GM23338 (cell line): ENCODE measurements around the gene OCA2. TPM values are rescaled to one million over a fixed set of nuclear protein-coding genes. Genes with fewer than 3 reads are reported as not detected.

ENCODE experiments used
- ATAC-seq: fragments of 200-7000 bp; cut with Tn5 transposase; 3 replicates; pipeline ENCODE4 v1.9.1; 2020
- DNase-seq: peaks from one replicate; pipeline ENCODE4 v3.0.0-alpha.2; 2015; ENCODE audit warnings: low spot score
- H2AFZ ChIP-seq: fragments of 200-600 bp; sonication (generic); 2 replicates; pipeline ENCODE4 v1.8.0; 2016; ENCODE audit warnings: antibody characterized with exemption, mild to moderate bottlenecking, moderate library complexity
- H3F3A ChIP-seq: fragments of 200-600 bp; sonication (generic); replicated peaks from 2 replicates; pipeline ENCODE4 v1.8.0; 2017; ENCODE audit warnings: antibody characterized with exemption, mixed run types, low read depth
- H3K27ac ChIP-seq: fragments of 200-600 bp; sonication (generic); 2 replicates; pipeline ENCODE4 v1.6.1; 2016; ENCODE audit warnings: low read depth
- H3K27me3 ChIP-seq: fragments of 200-600 bp; sonication (generic); 2 replicates; pipeline ENCODE4 v1.8.0; 2016; ENCODE audit warnings: mild to moderate bottlenecking, mixed run types, moderate library complexity; ENCODE audit not compliant: insufficient read depth
- H3K36me3 ChIP-seq: fragments of 200-600 bp; sonication (generic); 2 replicates; pipeline ENCODE4 v1.8.0; 2016; ENCODE audit warnings: mild to moderate bottlenecking; ENCODE audit not compliant: insufficient read depth
- H3K4me1 ChIP-seq: fragments of 200-600 bp; sonication (generic); 2 replicates; pipeline ENCODE4 v1.8.0; 2016; ENCODE audit warnings: mild to moderate bottlenecking, moderate library complexity; ENCODE audit not compliant: insufficient read depth
- H3K4me2 ChIP-seq: fragments of 200-600 bp; sonication (generic); 2 replicates; pipeline ENCODE4 v1.7.1; 2017; ENCODE audit warnings: mixed run types
- H3K4me3 ChIP-seq: fragments of 200-600 bp; sonication (generic); 2 replicates; pipeline ENCODE4 v1.6.1; 2016; ENCODE audit warnings: mixed run types
- H3K79me2 ChIP-seq: fragments of 200-600 bp; sonication (generic); replicated peaks from 2 replicates; pipeline ENCODE4 v1.8.0; 2017; ENCODE audit warnings: mild to moderate bottlenecking; ENCODE audit not compliant: insufficient read depth
- H3K9me2 ChIP-seq: fragments of 200-600 bp; sonication (generic); 2 replicates; pipeline ENCODE4 v1.8.0; 2017; ENCODE audit not compliant: insufficient read depth
- H4K20me1 ChIP-seq: fragments of 200-600 bp; sonication (generic); replicated peaks from 2 replicates; pipeline ENCODE4 v1.8.0; 2017; ENCODE audit warnings: mild to moderate bottlenecking; ENCODE audit not compliant: insufficient read depth
- H3K27ac Mint-ChIP-seq: 2 replicates; pipeline ENCODE4 v1.8.0; 2020; ENCODE audit warnings: inconsistent platforms, mild to moderate bottlenecking, moderate library complexity, mixed read lengths
- H3K27me3 Mint-ChIP-seq: 3 replicates; pipeline ENCODE4 v1.8.0; 2022; ENCODE audit warnings: low read depth, mild to moderate bottlenecking, moderate library complexity, mixed read lengths, inconsistent platforms; ENCODE audit not compliant: insufficient read depth, poor library complexity
- H3K36me3 Mint-ChIP-seq: 3 replicates; pipeline ENCODE4 v1.8.0; 2021; ENCODE audit warnings: low read depth, mild to moderate bottlenecking, inconsistent platforms, moderate library complexity, mixed read lengths
- H3K4me1 Mint-ChIP-seq: 3 replicates; pipeline ENCODE4 v1.8.0; 2020; ENCODE audit warnings: mild to moderate bottlenecking, inconsistent platforms, mixed read lengths
- H3K4me3 Mint-ChIP-seq: 3 replicates; pipeline ENCODE4 v1.8.0; 2021; ENCODE audit warnings: moderate library complexity, mild to moderate bottlenecking, inconsistent platforms, mixed read lengths
- H3K9me3 Mint-ChIP-seq: 3 replicates; pipeline ENCODE4 v1.8.0; 2020; ENCODE audit warnings: moderate library complexity, mild to moderate bottlenecking, inconsistent platforms, mixed read lengths
- CREB1 ChIP-seq: fragments of 250-450 bp; sonication (Bioruptor Pico); IDR thresholded peaks from 2 replicates; pipeline ENCODE4 v1.5.0; 2020; ENCODE audit warnings: low read depth, mild to moderate bottlenecking, moderate library complexity
- ETS1 ChIP-seq: IDR thresholded peaks from 2 replicates; pipeline ENCODE4 v1.6.1; 2016; ENCODE audit warnings: antibody characterized with exemption
- EZH2 ChIP-seq: fragments of 200-600 bp; sonication (generic); IDR thresholded peaks from one replicate; pipeline ENCODE4 v1.8.0; 2017; ENCODE audit warnings: antibody characterized with exemption, mild to moderate bottlenecking, low read depth; ENCODE audit not compliant: unreplicated experiment
- EZH2phosphoT487 ChIP-seq: fragments of 200-600 bp; sonication (generic); IDR thresholded peaks from one replicate; pipeline ENCODE4 v1.8.1; 2018; ENCODE audit warnings: antibody characterized with exemption; ENCODE audit not compliant: unreplicated experiment
- JUNB ChIP-seq: IDR thresholded peaks from one replicate; pipeline ENCODE4 v1.6.1; 2016; ENCODE audit warnings: antibody characterized with exemption; ENCODE audit not compliant: unreplicated experiment
- NANOG ChIP-seq: IDR thresholded peaks from 2 replicates; pipeline ENCODE4 v1.6.1; 2016; ENCODE audit warnings: antibody characterized with exemption, borderline replicate concordance
- POLR2AphosphoS5 ChIP-seq: IDR thresholded peaks from 2 replicates; pipeline ENCODE4 v1.6.1; 2016; ENCODE audit warnings: antibody characterized with exemption, low read depth
- REST ChIP-seq: IDR thresholded peaks from one replicate; pipeline ENCODE4 v1.6.1; 2018; ENCODE audit warnings: antibody characterized with exemption; ENCODE audit not compliant: unreplicated experiment
- STAT1 ChIP-seq: IDR thresholded peaks from one replicate; pipeline ENCODE4 v1.6.1; 2016; ENCODE audit warnings: antibody characterized with exemption; ENCODE audit not compliant: unreplicated experiment
- polyA plus RNA-seq: library from polyadenylated mRNA; unstranded; fragments of >200 nt; fragmentation: Nextera tagmentation; extraction: Ambion mirVana; gene quantifications from 2 replicates; pipeline ENCODE4 v1.2.1, GENCODE V29; 2016
- total RNA-seq: library from RNA; depleted of rRNA; stranded (reverse); fragments of >200 nt; shearing (Covaris generic); gene quantifications from 2 replicates; pipeline ENCODE4 v1.2.3, GENCODE V29; 2014
- TF ChIP-seq, protein P1 (sequence below): fragments of 250-450 bp; sonication (Bioruptor Pico); IDR thresholded peaks from 2 replicates; pipeline ENCODE4 v1.5.0; 2020; ENCODE audit warnings: mild to moderate bottlenecking, moderate library complexity

The OCA2 gene
- total and polyA plus RNA-seq, 2 experiments from 2014 or later: 0.40 to 0.69 TPM

DNA sequence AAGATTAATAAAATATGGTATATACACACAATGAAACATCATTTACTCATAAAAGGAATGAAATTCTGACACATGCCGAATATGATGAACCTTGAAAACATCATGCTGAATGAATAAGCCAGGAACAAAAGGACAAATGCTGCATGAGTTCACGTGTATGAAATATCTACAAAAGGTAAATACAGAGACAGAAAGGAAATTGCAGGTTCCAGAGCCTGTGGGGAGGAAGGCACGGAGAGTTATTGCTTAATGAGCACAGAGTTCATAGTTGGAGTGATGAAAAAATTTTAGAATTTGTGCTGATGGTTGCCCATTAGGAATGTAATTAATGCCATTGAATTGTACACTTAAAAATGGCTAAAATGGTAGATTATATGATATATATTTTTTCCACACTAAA lies 49.5 kb downstream of the OCA2 start (continued):
- TF ChIP-seq REST (no peak), STAT1 (no peak), EZH2phosphoT487 (no peak), ETS1 (no peak), CREB1 (no peak), NANOG (no peak), JUNB (no peak)

- Histone ChIP-seq H3F3A (no peaks in the 10 kb centered on the region), H4K20me1 (no peaks in the 10 kb centered on the region; the same call in 1 of the 2 replicates)
- ATAC-seq: no peak
- TF ChIP-seq STAT1: no peak
- no peak for TF ChIP-seq REST
- TF ChIP-seq JUNB: no peak
- no peak for TF ChIP-seq POLR2AphosphoS5
- TF ChIP-seq, protein P1, sequence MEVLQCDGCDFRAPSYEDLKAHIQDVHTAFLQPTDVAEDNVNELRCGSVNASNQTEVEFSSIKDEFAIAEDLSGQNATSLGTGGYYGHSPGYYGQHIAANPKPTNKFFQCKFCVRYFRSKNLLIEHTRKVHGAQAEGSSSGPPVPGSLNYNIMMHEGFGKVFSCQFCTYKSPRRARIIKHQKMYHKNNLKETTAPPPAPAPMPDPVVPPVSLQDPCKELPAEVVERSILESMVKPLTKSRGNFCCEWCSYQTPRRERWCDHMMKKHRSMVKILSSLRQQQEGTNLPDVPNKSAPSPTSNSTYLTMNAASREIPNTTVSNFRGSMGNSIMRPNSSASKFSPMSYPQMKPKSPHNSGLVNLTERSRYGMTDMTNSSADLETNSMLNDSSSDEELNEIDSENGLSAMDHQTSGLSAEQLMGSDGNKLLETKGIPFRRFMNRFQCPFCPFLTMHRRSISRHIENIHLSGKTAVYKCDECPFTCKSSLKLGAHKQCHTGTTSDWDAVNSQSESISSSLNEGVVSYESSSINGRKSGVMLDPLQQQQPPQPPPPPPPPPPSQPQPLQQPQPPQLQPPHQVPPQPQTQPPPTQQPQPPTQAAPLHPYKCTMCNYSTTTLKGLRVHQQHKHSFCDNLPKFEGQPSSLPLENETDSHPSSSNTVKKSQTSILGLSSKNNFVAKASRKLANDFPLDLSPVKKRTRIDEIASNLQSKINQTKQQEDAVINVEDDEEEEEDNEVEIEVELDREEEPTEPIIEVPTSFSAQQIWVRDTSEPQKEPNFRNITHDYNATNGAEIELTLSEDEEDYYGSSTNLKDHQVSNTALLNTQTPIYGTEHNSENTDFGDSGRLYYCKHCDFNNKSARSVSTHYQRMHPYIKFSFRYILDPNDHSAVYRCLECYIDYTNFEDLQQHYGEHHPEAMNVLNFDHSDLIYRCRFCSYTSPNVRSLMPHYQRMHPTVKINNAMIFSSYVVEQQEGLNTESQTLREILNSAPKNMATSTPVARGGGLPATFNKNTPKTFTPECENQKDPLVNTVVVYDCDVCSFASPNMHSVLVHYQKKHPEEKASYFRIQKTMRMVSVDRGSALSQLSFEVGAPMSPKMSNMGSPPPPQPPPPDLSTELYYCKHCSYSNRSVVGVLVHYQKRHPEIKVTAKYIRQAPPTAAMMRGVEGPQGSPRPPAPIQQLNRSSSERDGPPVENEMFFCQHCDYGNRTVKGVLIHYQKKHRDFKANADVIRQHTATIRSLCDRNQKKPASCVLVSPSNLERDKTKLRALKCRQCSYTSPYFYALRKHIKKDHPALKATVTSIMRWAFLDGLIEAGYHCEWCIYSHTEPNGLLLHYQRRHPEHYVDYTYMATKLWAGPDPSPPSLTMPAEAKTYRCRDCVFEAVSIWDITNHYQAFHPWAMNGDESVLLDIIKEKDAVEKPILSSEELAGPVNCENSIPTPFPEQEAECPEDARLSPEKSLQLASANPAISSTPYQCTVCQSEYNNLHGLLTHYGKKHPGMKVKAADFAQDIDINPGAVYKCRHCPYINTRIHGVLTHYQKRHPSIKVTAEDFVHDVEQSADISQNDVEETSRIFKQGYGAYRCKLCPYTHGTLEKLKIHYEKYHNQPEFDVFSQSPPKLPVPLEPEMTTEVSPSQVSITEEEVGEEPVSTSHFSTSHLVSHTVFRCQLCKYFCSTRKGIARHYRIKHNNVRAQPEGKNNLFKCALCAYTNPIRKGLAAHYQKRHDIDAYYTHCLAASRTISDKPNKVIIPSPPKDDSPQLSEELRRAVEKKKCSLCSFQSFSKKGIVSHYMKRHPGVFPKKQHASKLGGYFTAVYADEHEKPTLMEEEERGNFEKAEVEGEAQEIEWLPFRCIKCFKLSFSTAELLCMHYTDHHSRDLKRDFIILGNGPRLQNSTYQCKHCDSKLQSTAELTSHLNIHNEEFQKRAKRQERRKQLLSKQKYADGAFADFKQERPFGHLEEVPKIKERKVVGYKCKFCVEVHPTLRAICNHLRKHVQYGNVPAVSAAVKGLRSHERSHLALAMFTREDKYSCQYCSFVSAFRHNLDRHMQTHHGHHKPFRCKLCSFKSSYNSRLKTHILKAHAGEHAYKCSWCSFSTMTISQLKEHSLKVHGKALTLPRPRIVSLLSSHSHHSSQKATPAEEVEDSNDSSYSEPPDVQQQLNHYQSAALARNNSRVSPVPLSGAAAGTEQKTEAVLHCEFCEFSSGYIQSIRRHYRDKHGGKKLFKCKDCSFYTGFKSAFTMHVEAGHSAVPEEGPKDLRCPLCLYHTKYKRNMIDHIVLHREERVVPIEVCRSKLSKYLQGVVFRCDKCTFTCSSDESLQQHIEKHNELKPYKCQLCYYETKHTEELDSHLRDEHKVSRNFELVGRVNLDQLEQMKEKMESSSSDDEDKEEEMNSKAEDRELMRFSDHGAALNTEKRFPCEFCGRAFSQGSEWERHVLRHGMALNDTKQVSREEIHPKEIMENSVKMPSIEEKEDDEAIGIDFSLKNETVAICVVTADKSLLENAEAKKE (CRISPR knock-in tag): no peak
- TF ChIP-seq CREB1: no peak
- TF ChIP-seq EZH2: no peak
- TF ChIP-seq NANOG: no peak
These were observed 51.8 kb downstream of the OCA2 start for GRCh38 chr15:28047277-28047676.

More at GRCh38 chr15:28047277-28047676, 51.8 kb downstream of the OCA2 start:
- Histone ChIP-seq H3K79me2 (no peaks in the 10 kb centered on the region), H3K4me3 (no peak overlapping the region), H3K36me3 (no peaks in the 10 kb centered on the region), H3K27me3 (no peaks in the 10 kb centered on the region), H2AFZ (no peak overlapping the region), H3K27ac (no peak overlapping the region), H3K4me1 (no peaks in the 10 kb centered on the region), H3K4me2 (no peak overlapping the region), H3K9me2 (no peaks in the 10 kb centered on the region)
- H3K36me3 Mint-ChIP-seq: no peaks in the 10 kb centered on the region
- H3K27me3 Mint-ChIP-seq: no peaks in the 10 kb centered on the region
- no peaks in the 10 kb centered on the region for H3K4me1 Mint-ChIP-seq
- no peak overlapping the region for H3K4me3 Mint-ChIP-seq
- no peak overlapping the region for H3K27ac Mint-ChIP-seq
- peaks cover 9% of the 10 kb centered on the region; the same call in 2 of the 3 replicates for H3K9me3 Mint-ChIP-seq
- no peak for DNase-seq
